HepG2 (cell line): ENCODE measurements around the gene DNAJC15.

Experiments used
- BRCA1 ChIP-seq: sonication (generic); formaldehyde crosslinking; IDR thresholded peaks from 2 replicates; pipeline ENCODE4 v1.4.0; 2020; ENCODE audit warnings: missing genetic modification reagents
- CREB1 ChIP-seq, 2 experiments: fragments of 450-650 bp in 1 of 2; IDR thresholded peaks; 2 replicates each; pipeline ENCODE4 v1.6.1; 2016 to 2017; ENCODE audit warnings: control low read depth in 1 of 2, mild to moderate bottlenecking in 1 of 2, missing compliant biosample characterization in 1 of 2, missing genetic modification characterization in 1 of 2
- FOXO4 ChIP-seq: sonication (generic); formaldehyde crosslinking; conservative IDR thresholded peaks from 2 replicates; pipeline ENCODE4 v1.8.1; 2023; ENCODE audit warnings: missing genetic modification reagents
- KDM4B ChIP-seq: sonication (generic); formaldehyde crosslinking; IDR thresholded peaks from 2 replicates; pipeline ENCODE4 v1.4.0; 2020; ENCODE audit warnings: missing genetic modification reagents
- NFE2L1 ChIP-seq: sonication (generic); formaldehyde crosslinking; IDR thresholded peaks from 2 replicates; pipeline ENCODE4 v1.4.0; 2020; ENCODE audit warnings: missing genetic modification reagents, mild to moderate bottlenecking, borderline replicate concordance
- POLR2A ChIP-seq, 2 experiments: IDR thresholded peaks; 2 replicates each; pipeline ENCODE4 v1.6.1; 2011; ENCODE audit warnings: low read depth in 2 of 2, low read length in 2 of 2, mild to moderate bottlenecking in 1 of 2, moderate library complexity in 1 of 2; ENCODE audit not compliant: insufficient read depth in 1 of 2
- USF2 ChIP-seq, 2 experiments: sonication (generic) in 1 of 2; formaldehyde crosslinking in 1 of 2; IDR thresholded peaks; 2 replicates each; pipeline versions ENCODE4 v1.5.1 to v1.6.1; 2011 to 2020; ENCODE audit warnings: borderline replicate concordance in 1 of 2, low read depth in 1 of 2, low read length in 1 of 2, mild to moderate bottlenecking in 1 of 2, missing genetic modification reagents in 1 of 2, moderate library complexity in 1 of 2
- YEATS4 ChIP-seq: sonication (generic); formaldehyde crosslinking; IDR thresholded peaks from 2 replicates; pipeline ENCODE4 v1.4.0; 2020; ENCODE audit warnings: missing genetic modification reagents, borderline replicate concordance
- ZFP91 ChIP-seq: sonication (generic); formaldehyde crosslinking; IDR thresholded peaks from 2 replicates; pipeline ENCODE4 v1.9.0; 2022; ENCODE audit warnings: missing genetic modification reagents, mild to moderate bottlenecking, borderline replicate concordance
- ZNF670 ChIP-seq: sonication (generic); formaldehyde crosslinking; IDR thresholded peaks from 2 replicates; pipeline ENCODE4 v1.8.0; 2022; ENCODE audit warnings: mild to moderate bottlenecking, missing genetic modification reagents, borderline replicate concordance
- TF ChIP-seq, protein P1 (sequence below): sonication (generic); formaldehyde crosslinking; IDR thresholded peaks from 2 replicates; pipeline ENCODE4 v1.5.0; 2020; ENCODE audit warnings: mild to moderate bottlenecking, missing genetic modification reagents, moderate library complexity

DNA sequence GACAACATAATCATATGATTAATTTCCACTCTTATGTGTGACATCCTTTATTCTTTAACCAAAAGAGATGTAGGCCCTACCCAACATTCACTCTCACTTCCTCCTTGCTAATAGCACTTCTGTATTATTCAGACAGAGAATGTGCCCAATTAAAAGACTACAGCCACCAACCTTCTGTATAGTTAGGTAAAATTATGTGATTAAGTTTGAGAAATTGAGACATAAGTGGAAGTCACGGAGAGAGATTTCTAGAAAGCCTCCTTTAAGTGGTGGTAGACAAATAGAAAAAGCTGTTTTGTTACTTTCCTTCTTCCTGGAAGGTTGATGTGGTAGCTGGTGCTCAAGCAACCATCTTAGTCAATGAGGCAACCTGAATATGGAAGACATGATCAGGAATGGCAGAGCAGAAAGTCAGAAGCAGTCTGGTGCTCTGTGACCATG, 46.1 kb upstream of the DNAJC15 start:
- TF ChIP-seq YEATS4 (CRISPR knock-in tag) = no peak
- TF ChIP-seq FOXO4 (CRISPR knock-in tag) = no peak
- no peak for TF ChIP-seq POLR2A (IDR thresholded peaks at IDR 0.05; ENCODE audit: insufficient read depth in 1 of 2, low read depth in 2 of 2, low read length in 2 of 2)
- TF ChIP-seq, protein P1, sequence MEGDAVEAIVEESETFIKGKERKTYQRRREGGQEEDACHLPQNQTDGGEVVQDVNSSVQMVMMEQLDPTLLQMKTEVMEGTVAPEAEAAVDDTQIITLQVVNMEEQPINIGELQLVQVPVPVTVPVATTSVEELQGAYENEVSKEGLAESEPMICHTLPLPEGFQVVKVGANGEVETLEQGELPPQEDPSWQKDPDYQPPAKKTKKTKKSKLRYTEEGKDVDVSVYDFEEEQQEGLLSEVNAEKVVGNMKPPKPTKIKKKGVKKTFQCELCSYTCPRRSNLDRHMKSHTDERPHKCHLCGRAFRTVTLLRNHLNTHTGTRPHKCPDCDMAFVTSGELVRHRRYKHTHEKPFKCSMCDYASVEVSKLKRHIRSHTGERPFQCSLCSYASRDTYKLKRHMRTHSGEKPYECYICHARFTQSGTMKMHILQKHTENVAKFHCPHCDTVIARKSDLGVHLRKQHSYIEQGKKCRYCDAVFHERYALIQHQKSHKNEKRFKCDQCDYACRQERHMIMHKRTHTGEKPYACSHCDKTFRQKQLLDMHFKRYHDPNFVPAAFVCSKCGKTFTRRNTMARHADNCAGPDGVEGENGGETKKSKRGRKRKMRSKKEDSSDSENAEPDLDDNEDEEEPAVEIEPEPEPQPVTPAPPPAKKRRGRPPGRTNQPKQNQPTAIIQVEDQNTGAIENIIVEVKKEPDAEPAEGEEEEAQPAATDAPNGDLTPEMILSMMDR (CRISPR knock-in tag) = no peak
- no peak for TF ChIP-seq USF2 (IDR thresholded peaks at IDR 0.05; ENCODE audit: low read depth, low read length)
- no peak for TF ChIP-seq USF2 (CRISPR knock-in tag; IDR thresholded peaks at IDR 0.05; ENCODE audit: borderline replicate concordance)
- TF ChIP-seq KDM4B (CRISPR knock-in tag) = no peak
- no peak for TF ChIP-seq ZFP91 (CRISPR knock-in tag)
- no peak for TF ChIP-seq ZNF670 (CRISPR knock-in tag)
- no peak for TF ChIP-seq CREB1 (IDR thresholded peaks at IDR 0.05)
- TF ChIP-seq CREB1 (CRISPR knock-in tag; IDR thresholded peaks at IDR 0.05) = no peak
- TF ChIP-seq NFE2L1 (CRISPR knock-in tag) = no peak
- no peak for TF ChIP-seq BRCA1 (CRISPR knock-in tag)
